Glomerular visceral epithelial cell (primary cell): Measurements from ENCODE around the gene ZNF683.
"Not testable (repeated sequence)": the region's sequence is repeated elsewhere in the genome, so short reads cannot be mapped to it uniquely, and the experiment has no call there.

Source experiments
- DNase-seq: peaks from one replicate; pipeline ENCODE4 v3.0.0-alpha.2; 2016; ENCODE audit errors: extremely low spot score

The ZNF683 gene

DNA sequence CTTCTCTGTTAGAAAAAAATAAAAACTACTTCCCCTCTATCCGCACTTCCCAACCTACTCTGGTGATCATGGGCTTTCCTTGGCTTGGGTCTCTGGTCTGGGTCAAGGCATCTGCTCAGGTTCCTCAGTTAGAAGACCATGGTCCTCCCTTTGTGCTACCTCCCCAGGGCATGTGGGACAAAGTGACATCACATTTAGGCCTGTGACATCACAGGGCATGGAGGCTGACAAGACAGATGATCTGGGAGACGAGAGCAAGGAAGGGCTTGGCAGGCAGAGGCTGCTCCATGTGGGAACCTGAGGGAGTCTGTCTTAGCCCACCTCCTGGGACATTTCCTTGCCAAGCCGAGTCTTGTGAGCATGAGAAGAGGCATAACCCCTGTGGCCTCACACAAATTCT, at the start of gene ZNF683:
ZNF683 (minus strand) TSS at position 140 of the 400 bp plus-strand sequence. CDS start 4,179 bp downstream, outside the sequence.
- not testable (repeated sequence) for DNase-seq

DNA sequence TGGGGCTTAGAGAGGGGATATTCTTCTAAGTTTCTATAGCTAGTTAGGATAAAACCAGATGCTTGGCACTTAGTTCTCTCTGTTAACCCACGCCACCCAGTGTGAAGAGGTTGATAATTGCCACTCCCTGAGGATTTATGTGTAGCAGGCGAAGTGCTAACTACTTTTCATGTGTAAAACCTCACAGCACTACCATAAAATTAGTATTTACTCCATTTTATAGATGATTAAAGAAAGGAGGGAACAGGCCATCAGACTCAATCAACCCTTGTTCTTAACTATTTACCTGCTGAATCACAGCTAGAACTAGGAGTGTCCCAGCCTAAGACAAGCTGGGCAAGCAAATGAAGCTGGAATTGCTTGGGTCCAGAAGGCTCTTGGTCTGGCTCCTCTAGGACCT, 46.9 kb upstream of the ZNF683 start:
- no peak for DNase-seq

DNA sequence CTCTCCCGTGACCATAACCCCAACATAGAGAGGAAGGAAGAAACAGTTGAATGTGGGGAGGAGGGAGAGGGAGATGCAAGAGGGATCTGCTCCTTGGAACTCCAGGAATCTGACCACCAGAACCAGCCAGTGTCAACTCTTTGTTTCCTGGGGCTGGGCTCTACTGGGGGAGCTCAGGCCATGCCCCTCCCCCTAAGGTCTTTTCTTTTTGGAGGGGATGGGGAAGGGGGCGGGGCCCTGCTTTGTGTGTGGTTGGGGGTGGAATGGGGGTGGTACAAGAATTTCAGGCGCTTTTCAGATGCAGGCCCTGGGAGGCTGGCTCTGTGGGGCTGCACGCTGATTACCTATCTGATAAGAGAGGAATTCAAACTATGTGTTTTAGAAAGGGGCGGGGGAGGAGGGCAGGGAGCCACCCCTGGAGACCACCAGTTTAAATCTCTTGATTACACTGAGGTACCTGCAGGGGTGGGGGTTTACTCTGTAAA, 46.4 kb upstream of the ZNF683 start:
- DNase-seq: no peak

DNA sequence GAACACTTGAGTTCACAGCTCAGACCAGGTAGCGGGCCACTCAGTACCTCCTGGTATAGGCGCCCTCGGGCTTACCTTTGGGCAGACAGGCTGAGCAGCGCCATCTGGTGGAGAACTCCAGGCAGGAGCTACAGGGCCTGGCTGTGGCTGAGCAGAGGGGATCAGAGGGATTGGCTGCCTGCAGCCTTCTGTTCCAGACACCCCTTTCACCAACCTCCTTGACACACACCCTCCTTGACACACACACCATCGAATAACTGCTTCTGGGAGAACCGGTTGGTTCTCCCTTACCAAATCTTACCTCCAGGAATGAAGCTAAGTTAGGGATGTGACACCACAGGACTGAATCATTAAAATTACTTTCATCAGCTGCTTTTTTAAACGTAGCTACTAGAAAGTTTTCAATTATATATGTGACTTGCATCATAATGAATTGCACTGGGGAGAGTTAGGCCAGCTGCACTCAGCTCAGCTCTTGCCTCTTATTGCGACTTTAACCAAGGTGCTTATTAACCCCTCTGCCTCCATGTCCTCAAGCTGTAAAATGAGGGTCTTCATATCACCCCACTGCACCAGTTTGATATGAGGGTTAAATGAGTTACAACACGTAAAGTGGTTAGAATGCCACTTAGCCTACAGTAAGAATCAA, 44.7 kb upstream of the ZNF683 start:
- DNase-seq: peak; percentile 66

DNA sequence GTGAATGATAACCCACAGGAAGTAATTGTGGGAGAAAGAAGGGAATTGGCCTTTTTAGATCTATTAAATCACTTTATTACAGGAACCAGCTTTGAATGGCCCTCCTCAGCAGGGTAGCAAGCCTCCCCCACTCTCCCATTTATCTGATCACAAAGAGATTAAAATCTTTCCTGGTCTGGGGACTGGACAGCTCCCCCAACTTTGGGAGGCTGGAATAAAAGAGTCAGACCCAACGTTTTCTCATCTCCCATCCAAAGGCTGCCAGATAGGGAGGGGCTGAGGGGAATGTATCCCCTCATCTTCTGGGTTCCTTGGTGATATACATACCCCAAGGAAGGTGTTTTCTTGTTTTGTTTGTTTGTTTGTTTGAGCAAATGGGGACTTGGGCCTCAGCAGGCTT, 40.5 kb upstream of the ZNF683 start:
- DNase-seq: no peak

DNA sequence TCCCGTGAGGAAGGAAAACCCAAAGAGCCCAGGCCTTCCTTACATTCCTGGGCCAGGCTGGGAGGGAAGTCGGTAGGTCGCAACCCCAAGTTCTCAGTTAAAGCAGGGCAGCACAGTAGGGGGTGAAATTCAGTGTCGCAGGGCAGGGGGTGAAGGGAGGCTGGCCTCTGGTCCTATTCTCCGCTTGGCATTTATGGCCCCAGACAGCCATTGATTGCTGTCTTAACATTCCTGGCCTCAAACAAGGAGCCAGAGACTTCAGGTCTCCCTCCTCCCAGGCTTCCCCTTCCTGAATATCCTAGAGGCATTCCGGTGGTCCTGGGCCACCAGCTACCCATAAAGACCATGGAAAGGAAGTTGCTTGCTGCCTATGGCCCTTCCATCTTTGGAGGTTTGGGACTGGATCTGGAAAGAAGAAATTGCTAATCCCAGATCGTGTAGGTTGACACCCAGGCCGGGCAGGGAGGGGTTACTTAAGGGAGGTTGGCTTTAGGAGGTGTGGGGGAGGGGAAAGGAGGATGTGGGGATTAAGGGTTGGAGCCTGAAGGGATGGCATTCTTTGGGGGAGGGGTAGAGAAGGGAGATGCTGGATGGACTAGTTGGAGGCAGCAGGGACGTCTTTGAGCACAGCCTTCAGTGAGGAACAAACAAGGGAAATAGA, 39.8 kb upstream of the ZNF683 start:
- no peak for DNase-seq

DNA sequence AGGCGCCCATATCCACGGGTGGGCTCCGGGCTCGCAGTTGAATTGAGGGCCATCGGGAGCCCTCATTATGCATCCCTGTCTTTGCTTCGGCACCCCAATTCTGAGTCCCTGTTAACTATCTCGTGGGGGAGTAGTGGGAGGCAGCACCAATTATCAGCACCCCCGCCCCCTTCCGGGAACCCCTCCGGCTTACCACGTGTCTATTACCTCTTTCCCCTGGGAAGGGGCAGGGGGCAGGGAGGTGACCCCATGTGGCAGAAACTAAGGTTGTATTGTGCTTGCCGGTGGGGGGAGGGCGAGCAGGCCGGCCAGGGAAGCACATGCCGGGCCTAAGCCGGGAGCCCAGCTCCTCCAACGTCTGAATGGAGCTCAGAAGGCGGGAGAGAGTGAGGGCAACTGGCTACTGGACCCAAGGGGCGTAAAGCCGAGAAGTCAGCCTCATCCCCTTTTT, 39.1 kb upstream of the ZNF683 start:
- DNase-seq: no peak

DNA sequence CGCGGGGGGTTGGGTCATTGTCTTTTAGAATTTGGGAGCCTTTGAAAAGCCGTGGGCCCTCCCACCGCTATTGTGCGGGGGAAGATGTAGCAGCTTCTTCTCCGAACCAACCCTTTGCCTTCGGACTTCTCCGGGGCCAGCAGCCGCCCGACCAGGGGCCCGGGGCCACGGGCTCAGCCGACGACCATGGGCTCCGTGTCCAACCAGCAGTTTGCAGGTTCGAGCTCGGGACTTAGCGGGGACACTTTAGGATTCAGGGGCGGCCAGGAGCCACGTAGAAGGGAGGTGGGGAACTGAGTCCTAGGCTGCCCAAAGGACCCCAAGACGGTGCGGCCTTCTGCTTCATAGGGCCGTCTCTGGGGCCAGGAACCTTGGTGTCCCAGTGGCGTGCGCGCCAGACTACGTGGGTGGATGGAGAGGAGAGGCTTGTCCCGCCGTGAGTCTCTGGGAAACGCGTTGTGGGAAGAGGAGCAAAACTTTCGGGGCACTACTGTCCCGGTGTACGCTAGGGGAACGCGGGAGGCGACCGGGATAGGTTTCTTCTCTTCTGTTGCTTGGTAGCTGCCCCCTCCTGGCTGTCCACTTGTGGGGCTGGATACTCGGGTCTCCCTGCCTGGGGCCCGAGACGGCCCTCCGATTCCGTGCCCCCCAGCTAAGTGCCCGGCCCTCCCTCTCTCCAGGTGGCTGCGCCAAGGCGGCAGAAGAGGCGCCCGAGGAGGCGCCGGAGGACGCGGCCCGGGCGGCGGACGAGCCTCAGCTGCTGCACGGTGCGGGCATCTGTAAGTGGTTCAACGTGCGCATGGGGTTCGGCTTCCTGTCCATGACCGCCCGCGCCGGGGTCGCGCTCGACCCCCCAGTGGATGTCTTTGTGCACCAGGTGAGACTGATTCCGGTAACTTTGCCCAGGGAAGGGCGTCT, 38.4 kb upstream of the ZNF683 start, which contains the start of gene LIN28A:
LIN28A (plus strand) TSS at position 112 of the 918 bp plus-strand sequence; CDS start at position 187, 75 bp downstream.
- DNase-seq: no peak

DNA sequence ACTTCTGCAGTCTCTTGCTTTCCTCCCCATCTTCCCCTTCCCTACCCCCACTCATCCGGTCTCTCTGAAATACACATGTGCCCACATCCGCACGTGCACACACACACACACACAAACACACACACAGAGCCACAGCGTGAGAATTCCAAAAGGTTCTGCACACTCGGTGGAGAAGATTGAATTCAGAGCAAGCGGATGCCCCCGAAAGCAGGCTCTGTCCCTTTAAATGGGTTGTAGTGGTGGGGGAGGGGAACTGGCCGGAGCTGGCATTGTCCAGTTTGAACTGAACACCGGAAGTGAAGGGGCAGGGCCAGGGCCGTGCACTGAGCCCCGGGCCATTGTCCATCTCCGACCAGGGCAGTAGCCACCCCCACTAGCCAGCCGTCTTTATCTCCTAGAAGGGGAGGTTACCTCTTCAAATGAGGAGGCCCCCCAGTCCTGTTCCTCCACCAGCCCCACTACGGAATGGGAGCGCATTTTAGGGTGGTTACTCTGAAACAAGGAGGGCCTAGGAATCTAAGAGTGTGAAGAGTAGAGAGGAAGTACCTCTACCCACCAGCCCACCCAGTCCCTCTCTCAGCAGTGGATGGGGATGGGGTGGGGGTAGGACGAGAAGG, 36.7 kb upstream of the ZNF683 start:
- DNase-seq: no peak

DNA sequence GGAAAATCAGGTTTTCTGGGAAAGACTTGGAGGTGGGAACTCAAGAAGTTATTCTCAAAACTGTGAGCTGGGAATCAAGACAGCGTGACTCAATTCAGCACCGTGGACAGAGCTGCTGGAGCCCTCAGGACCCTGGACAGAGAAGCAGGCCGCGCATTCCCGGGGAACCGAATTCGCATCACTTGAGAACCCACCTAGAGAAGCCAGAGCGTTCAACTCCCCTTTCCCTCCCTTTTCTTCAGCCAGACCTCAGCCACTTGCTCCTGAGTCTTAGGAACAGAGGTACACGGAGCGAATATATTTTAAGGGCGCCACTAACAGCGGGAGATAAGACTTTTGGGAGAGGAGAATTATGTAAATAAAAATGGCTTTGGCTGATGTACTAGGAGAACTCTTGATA, 36.1 kb upstream of the ZNF683 start:
- peak; percentile 71 for DNase-seq

DNA sequence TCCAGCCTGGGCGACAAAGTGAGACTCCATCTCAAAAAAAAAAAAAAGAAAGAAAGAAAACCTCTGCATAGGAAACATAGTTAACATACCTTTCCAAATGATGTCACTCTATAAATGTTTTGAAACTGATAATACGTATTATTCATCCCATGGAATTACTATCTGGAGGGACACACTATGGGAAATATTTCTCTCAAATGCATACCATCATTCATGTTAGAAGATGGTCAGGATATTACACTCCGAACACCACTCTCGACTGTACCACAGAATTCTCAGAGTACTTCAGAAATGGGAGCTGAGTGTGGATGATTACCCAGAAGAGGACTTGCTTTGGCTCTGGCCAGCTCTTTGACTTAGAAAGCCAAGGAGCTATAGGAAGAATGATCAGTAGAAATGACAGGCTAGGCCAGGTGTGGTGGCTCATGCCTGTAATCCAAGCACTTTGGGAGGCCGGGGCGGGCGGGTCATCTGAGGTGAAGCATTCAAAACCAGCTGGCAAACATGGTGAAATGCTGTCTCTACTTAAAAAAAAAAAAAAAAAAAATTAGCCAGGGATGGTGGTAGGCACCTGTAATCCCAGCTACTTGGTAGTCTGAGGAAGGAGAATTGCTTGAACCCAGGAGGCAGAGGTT, 32.8 kb upstream of the ZNF683 start:
- DNase-seq: no peak

DNA sequence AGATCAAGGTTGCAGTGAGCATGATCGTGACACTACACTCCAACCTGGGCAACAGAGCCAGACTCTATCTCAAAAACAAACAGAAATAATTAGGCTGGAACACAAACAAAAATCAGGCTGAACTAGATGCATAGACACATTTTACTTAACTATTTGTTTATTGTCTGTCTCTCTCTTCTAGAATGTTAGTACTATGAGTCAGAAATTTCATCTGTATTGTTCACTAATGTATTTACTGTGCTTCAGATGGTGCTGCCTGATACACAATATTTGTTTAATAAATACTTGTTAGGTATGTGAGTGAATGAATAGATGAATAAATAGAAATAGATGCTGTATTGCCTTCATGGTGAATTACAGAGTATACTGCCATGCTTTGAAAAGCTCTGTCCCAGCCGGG, 32.1 kb upstream of the ZNF683 start:
- no peak for DNase-seq

DNA sequence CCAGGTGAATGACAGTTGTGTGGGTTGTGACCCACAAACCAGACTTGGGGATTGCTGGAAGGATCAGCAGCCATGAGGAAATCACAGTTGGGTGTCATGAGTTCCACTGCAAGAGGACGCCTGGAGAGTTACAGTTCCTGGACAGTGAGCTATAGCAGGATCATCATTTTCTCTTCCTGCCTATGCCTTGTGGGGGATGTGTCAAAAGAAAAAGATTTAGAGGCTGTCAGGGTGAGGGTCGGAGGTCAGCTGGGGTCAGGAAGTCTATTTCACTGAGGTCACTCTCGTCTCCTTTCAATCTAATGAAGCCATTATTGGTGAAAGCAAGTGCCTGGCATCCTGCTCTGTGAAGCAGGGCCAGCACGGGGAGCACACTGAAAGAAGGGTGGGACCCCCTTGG, 31.1 kb upstream of the ZNF683 start:
- DNase-seq: no peak

DNA sequence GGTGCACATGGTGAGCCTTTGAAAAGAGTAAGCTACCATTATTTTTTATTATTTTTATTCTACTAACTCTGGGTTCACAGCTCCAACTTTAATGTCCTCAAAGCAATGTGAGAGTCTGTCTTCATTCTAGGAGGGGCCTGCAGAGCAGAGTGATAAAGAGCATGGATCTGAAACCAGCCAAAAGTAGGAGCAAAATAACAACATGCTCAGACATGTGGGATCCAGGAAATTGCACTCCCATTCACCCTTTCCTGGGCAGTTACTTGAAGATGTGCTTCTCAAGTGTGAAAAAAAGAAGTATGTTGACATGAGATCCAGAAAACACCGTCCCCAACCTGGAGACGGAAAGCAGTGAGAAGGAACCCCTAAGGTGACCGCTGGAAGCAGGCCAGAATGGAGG, 29.3 kb upstream of the ZNF683 start:
- no peak for DNase-seq

DNA sequence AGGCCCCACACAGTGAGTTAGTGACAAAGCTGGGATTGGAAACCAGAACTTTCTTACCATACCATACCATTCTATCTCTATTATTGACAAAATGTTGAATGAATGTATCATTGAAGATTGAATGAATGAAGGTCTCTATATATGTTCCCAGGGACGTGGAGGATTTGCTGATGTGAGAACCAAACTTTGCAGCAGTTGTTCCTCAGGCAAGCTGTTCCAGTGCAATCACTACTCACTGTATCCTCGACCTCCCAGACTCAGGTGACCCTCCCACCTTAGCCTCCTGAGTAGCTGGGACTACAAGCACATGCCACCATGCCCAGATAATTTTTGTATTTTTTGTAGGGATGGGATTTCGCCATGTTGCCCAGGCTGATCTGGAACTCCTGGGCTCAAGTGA, 26.5 kb upstream of the ZNF683 start:
- no peak for DNase-seq

DNA sequence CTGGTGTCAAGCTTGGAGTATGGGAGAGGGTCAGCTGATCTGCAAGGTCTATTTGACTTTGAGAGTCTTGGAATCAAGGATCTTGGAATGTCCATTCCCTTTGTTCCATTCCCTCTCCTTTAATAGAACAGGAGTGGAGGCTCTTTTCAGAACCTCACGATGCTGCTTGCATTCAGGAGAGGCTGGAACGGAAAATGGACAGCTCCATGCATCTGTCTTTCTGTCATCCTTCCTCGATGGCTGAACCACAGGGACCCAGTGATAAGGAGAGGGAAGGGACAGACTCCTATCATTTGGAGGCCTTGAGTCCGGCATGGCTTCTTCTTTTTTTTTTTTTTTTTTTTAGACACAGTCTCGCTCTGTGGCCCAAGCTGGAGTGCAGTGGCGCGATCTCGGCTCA, 23.2 kb upstream of the ZNF683 start:
- no peak for DNase-seq

DNA sequence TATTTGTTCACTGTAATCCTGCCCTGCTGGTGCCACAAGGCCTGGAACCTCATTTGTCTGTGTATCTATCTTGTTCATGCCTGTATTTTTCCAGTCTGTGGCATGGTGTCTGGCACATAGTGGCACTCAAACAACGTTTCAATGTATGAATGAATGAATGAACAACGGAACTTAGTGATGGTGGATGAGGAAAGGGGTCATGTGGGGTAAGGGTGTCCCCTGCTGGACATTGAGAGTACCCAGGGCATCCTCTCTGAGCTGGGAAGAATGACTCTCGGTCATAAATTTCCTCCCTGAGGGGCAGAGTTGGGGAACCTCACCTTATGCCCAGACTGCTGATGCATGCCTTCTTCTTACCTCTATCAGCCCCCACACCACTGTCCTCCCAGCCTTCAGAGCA, 18.9 kb upstream of the ZNF683 start:
- peak; percentile 50 for DNase-seq

DNA sequence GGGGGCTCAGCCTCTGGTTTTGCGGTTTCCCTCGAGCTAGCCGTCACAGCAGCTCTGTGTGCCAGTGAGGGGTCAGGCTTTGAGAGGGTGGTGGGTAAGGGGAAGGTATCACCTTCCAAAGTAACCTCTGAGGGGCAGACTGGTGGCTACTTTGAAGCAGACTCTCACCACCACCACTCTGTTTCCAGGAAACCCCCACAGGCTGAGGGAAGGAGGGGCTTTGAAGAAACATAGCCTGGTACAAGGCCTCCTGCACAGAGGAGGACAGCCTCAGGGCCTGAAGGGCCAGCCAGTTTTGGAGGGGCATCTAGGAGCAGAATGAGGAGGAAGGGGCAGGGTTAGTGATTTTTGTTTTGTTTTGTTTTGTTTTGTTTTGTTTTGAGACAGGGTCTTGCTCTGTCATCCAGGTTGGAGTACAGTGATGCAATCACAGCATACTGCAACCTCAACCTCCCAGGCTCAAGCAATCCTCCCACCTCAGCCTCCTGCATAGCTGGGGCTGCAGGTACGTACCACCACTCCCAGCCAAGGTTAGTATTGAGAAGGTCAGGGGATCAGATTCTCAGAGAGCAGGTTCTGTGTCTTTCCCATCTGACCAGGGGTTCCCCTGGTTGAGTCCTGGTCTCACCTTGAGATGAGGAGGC, 17.2 kb upstream of the ZNF683 start:
- no peak for DNase-seq

DNA sequence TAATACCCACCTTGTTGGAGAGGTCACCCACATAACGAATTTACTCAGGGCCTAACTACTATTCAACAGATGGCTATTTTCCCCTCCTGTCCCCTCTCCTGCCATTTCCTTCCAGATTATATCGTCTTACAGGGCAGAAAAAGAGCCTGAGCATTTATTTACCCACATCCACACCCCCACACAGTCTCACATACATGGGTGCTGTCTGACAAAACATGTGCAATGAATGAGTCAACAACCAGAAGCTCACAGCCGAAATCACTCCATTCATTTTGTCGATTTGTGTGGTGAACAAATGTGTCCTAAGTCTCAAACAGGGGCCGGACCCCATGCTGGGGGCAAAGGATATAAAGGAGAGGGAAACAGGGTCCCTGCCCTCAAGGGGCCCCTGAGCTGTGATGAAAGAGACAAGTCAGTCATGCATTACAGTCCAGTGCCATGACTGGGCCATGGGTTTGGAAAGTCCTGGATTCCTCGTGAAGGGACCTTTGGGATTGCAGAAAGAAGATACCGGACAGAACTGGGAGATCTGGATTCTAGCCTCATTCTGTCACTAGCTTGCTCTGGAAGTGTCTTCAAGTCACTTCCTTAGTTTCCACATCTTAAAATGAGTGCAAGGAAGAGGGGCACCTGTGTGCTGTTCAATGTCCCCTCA, 16.4 kb upstream of the ZNF683 start:
- DNase-seq: no peak

DNA sequence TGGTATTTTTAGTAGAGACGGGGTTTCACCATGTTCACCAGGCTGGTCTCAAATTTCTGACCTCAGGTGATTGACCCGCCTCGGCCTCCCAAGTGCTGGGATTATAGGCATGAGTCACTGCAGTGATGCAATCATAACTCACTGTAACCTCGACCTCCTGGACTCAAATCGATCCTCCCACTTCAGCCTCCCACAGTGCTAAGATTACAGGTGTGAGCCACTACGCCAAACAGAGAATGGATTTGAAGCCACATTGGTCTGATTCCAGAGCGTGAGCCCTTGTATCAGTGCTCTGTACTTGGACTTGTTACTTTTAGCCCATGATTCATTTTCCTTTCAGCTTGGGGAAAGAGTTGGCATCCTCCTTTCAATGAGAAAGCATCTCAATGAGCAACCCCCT, 14.9 kb upstream of the ZNF683 start:
- DNase-seq: peak; percentile 58
